GM23338 (cell line): Measurements from ENCODE around the gene CAMTA1. TPM values are rescaled to one million over a fixed set of nuclear protein-coding genes. Genes with fewer than 3 reads are reported as not detected.

Experiments used
- ATAC-seq: fragments of 200-7000 bp; cut with Tn5 transposase; 3 replicates; pipeline ENCODE4 v1.9.1; 2020
- DNase-seq: peaks from one replicate; pipeline ENCODE4 v3.0.0-alpha.2; 2015; ENCODE audit warnings: low spot score
- H2AFZ ChIP-seq: fragments of 200-600 bp; sonication (generic); 2 replicates; pipeline ENCODE4 v1.8.0; 2016; ENCODE audit warnings: antibody characterized with exemption, mild to moderate bottlenecking, moderate library complexity
- H3F3A ChIP-seq: fragments of 200-600 bp; sonication (generic); replicated peaks from 2 replicates; pipeline ENCODE4 v1.8.0; 2017; ENCODE audit warnings: antibody characterized with exemption, mixed run types, low read depth
- H3K27ac ChIP-seq: fragments of 200-600 bp; sonication (generic); 2 replicates; pipeline ENCODE4 v1.6.1; 2016; ENCODE audit warnings: low read depth
- H3K27me3 ChIP-seq: fragments of 200-600 bp; sonication (generic); 2 replicates; pipeline ENCODE4 v1.8.0; 2016; ENCODE audit warnings: mild to moderate bottlenecking, mixed run types, moderate library complexity; ENCODE audit not compliant: insufficient read depth
- H3K36me3 ChIP-seq: fragments of 200-600 bp; sonication (generic); 2 replicates; pipeline ENCODE4 v1.8.0; 2016; ENCODE audit warnings: mild to moderate bottlenecking; ENCODE audit not compliant: insufficient read depth
- H3K4me1 ChIP-seq: fragments of 200-600 bp; sonication (generic); 2 replicates; pipeline ENCODE4 v1.8.0; 2016; ENCODE audit warnings: mild to moderate bottlenecking, moderate library complexity; ENCODE audit not compliant: insufficient read depth
- H3K4me2 ChIP-seq: fragments of 200-600 bp; sonication (generic); 2 replicates; pipeline ENCODE4 v1.7.1; 2017; ENCODE audit warnings: mixed run types
- H3K4me3 ChIP-seq: fragments of 200-600 bp; sonication (generic); 2 replicates; pipeline ENCODE4 v1.6.1; 2016; ENCODE audit warnings: mixed run types
- H3K79me2 ChIP-seq: fragments of 200-600 bp; sonication (generic); replicated peaks from 2 replicates; pipeline ENCODE4 v1.8.0; 2017; ENCODE audit warnings: mild to moderate bottlenecking; ENCODE audit not compliant: insufficient read depth
- H3K9me2 ChIP-seq: fragments of 200-600 bp; sonication (generic); 2 replicates; pipeline ENCODE4 v1.8.0; 2017; ENCODE audit not compliant: insufficient read depth
- H4K20me1 ChIP-seq: fragments of 200-600 bp; sonication (generic); replicated peaks from 2 replicates; pipeline ENCODE4 v1.8.0; 2017; ENCODE audit warnings: mild to moderate bottlenecking; ENCODE audit not compliant: insufficient read depth
- H3K27ac Mint-ChIP-seq: 2 replicates; pipeline ENCODE4 v1.8.0; 2020; ENCODE audit warnings: inconsistent platforms, mild to moderate bottlenecking, moderate library complexity, mixed read lengths
- H3K27me3 Mint-ChIP-seq: 3 replicates; pipeline ENCODE4 v1.8.0; 2022; ENCODE audit warnings: low read depth, mild to moderate bottlenecking, moderate library complexity, mixed read lengths, inconsistent platforms; ENCODE audit not compliant: insufficient read depth, poor library complexity
- H3K36me3 Mint-ChIP-seq: 3 replicates; pipeline ENCODE4 v1.8.0; 2021; ENCODE audit warnings: low read depth, mild to moderate bottlenecking, inconsistent platforms, moderate library complexity, mixed read lengths
- H3K4me1 Mint-ChIP-seq: 3 replicates; pipeline ENCODE4 v1.8.0; 2020; ENCODE audit warnings: mild to moderate bottlenecking, inconsistent platforms, mixed read lengths
- H3K4me3 Mint-ChIP-seq: 3 replicates; pipeline ENCODE4 v1.8.0; 2021; ENCODE audit warnings: moderate library complexity, mild to moderate bottlenecking, inconsistent platforms, mixed read lengths
- H3K9me3 Mint-ChIP-seq: 3 replicates; pipeline ENCODE4 v1.8.0; 2020; ENCODE audit warnings: moderate library complexity, mild to moderate bottlenecking, inconsistent platforms, mixed read lengths
- POLR2AphosphoS5 ChIP-seq: IDR thresholded peaks from 2 replicates; pipeline ENCODE4 v1.6.1; 2016; ENCODE audit warnings: antibody characterized with exemption, low read depth
- polyA plus RNA-seq: library from polyadenylated mRNA; unstranded; fragments of >200 nt; fragmentation: Nextera tagmentation; extraction: Ambion mirVana; gene quantifications from 2 replicates; pipeline ENCODE4 v1.2.1, GENCODE V29; 2016
- total RNA-seq: library from RNA; depleted of rRNA; stranded (reverse); fragments of >200 nt; shearing (Covaris generic); gene quantifications from 2 replicates; pipeline ENCODE4 v1.2.3, GENCODE V29; 2014
- TF ChIP-seq, protein P1 (sequence below): IDR thresholded peaks from one replicate; pipeline ENCODE4 v1.6.1; 2018; ENCODE audit warnings: antibody characterized with exemption; ENCODE audit not compliant: unreplicated experiment
- TF ChIP-seq, protein P2 (sequence below): fragments of 250-450 bp; sonication (Bioruptor Pico); IDR thresholded peaks from 2 replicates; pipeline ENCODE4 v1.5.0; 2020; ENCODE audit warnings: mild to moderate bottlenecking, moderate library complexity
- TF ChIP-seq, protein P3 (sequence below), 2 experiments: fragments of 200-600 bp in 1 of 2; sonication (generic) in 1 of 2; conservative IDR thresholded peaks; 2 replicates each; pipeline versions ENCODE4 v1.5.1 to v1.6.1; 2016 to 2017; ENCODE audit warnings: antibody characterized with exemption in 2 of 2, low read depth in 2 of 2, mild to moderate bottlenecking in 2 of 2, moderate library complexity in 1 of 2

The CAMTA1 gene
- total and polyA plus RNA-seq, 2 experiments from 2014 or later, result 115 to 519 TPM

DNA sequence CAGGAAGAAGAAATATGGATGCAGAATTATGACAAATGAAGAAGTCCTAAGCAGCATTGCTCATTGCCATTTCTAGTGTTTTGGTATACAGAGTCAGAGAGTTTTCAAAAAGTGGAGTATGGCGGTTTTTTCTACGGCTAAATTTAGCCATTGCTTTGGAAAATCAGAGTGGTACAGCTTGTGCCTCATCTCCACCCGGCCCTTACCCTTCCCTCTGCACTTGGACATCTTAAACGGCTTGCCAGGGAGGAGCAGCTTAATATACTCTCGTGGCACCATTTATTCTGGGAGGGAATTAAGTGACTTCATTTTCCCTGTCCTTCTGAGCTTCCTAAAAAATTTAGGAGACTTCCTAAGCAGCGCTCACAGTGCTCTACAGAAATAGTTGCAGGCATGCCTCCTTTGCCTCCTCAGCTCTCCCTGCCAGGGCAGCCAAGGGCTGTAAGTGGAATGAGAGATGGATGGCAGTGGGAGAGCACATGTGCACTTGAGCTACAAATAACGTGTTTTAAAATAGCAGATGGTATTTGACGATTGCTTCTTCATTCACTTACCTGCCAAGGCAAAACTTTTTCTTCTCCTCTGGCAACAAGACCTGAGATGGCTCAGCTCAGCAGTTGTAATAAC lies 934.3 kb downstream of the CAMTA1 start (continued):
- TF ChIP-seq, protein P1, sequence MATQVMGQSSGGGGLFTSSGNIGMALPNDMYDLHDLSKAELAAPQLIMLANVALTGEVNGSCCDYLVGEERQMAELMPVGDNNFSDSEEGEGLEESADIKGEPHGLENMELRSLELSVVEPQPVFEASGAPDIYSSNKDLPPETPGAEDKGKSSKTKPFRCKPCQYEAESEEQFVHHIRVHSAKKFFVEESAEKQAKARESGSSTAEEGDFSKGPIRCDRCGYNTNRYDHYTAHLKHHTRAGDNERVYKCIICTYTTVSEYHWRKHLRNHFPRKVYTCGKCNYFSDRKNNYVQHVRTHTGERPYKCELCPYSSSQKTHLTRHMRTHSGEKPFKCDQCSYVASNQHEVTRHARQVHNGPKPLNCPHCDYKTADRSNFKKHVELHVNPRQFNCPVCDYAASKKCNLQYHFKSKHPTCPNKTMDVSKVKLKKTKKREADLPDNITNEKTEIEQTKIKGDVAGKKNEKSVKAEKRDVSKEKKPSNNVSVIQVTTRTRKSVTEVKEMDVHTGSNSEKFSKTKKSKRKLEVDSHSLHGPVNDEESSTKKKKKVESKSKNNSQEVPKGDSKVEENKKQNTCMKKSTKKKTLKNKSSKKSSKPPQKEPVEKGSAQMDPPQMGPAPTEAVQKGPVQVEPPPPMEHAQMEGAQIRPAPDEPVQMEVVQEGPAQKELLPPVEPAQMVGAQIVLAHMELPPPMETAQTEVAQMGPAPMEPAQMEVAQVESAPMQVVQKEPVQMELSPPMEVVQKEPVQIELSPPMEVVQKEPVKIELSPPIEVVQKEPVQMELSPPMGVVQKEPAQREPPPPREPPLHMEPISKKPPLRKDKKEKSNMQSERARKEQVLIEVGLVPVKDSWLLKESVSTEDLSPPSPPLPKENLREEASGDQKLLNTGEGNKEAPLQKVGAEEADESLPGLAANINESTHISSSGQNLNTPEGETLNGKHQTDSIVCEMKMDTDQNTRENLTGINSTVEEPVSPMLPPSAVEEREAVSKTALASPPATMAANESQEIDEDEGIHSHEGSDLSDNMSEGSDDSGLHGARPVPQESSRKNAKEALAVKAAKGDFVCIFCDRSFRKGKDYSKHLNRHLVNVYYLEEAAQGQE, result no peak
- TF ChIP-seq, protein P2, sequence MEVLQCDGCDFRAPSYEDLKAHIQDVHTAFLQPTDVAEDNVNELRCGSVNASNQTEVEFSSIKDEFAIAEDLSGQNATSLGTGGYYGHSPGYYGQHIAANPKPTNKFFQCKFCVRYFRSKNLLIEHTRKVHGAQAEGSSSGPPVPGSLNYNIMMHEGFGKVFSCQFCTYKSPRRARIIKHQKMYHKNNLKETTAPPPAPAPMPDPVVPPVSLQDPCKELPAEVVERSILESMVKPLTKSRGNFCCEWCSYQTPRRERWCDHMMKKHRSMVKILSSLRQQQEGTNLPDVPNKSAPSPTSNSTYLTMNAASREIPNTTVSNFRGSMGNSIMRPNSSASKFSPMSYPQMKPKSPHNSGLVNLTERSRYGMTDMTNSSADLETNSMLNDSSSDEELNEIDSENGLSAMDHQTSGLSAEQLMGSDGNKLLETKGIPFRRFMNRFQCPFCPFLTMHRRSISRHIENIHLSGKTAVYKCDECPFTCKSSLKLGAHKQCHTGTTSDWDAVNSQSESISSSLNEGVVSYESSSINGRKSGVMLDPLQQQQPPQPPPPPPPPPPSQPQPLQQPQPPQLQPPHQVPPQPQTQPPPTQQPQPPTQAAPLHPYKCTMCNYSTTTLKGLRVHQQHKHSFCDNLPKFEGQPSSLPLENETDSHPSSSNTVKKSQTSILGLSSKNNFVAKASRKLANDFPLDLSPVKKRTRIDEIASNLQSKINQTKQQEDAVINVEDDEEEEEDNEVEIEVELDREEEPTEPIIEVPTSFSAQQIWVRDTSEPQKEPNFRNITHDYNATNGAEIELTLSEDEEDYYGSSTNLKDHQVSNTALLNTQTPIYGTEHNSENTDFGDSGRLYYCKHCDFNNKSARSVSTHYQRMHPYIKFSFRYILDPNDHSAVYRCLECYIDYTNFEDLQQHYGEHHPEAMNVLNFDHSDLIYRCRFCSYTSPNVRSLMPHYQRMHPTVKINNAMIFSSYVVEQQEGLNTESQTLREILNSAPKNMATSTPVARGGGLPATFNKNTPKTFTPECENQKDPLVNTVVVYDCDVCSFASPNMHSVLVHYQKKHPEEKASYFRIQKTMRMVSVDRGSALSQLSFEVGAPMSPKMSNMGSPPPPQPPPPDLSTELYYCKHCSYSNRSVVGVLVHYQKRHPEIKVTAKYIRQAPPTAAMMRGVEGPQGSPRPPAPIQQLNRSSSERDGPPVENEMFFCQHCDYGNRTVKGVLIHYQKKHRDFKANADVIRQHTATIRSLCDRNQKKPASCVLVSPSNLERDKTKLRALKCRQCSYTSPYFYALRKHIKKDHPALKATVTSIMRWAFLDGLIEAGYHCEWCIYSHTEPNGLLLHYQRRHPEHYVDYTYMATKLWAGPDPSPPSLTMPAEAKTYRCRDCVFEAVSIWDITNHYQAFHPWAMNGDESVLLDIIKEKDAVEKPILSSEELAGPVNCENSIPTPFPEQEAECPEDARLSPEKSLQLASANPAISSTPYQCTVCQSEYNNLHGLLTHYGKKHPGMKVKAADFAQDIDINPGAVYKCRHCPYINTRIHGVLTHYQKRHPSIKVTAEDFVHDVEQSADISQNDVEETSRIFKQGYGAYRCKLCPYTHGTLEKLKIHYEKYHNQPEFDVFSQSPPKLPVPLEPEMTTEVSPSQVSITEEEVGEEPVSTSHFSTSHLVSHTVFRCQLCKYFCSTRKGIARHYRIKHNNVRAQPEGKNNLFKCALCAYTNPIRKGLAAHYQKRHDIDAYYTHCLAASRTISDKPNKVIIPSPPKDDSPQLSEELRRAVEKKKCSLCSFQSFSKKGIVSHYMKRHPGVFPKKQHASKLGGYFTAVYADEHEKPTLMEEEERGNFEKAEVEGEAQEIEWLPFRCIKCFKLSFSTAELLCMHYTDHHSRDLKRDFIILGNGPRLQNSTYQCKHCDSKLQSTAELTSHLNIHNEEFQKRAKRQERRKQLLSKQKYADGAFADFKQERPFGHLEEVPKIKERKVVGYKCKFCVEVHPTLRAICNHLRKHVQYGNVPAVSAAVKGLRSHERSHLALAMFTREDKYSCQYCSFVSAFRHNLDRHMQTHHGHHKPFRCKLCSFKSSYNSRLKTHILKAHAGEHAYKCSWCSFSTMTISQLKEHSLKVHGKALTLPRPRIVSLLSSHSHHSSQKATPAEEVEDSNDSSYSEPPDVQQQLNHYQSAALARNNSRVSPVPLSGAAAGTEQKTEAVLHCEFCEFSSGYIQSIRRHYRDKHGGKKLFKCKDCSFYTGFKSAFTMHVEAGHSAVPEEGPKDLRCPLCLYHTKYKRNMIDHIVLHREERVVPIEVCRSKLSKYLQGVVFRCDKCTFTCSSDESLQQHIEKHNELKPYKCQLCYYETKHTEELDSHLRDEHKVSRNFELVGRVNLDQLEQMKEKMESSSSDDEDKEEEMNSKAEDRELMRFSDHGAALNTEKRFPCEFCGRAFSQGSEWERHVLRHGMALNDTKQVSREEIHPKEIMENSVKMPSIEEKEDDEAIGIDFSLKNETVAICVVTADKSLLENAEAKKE (CRISPR knock-in tag), result no peak

DNA sequence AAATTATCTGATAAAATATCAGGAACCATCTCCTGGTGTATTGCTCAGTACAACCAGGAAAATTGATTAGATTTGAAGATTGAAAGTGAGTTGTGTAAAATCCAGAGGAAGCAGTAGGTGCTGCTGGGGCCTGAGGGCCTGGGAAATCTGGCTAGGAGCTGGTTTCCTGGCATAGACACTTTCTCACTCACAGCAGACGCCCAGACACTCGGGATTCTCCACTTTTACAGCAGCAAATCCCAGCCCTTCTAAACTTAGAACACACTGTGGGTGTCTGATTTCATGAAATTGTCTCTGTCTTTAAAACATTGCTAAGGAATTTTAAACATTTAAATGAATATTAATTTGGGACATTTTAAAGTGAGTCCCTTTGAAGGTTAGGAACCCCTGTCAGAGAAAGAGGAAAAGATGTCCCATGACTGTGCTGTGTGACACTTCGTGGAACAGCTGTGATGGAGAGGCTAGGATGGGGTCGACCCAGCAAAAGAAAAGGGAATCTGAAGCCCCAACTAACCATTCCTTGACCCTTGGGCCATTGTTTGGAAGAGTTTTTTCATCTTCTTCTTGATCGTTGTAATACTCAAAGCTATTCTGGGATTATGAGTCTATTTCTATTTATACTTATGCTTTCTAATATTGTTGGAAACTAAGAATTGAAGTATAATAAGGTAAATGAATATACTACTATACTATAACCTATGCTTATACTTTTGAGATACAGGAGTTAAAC lies 936.9 kb downstream of the CAMTA1 start:
- Mint-ChIP-seq H3K27ac (no peak overlapping the region), H3K9me3 (no peaks in the 10 kb centered on the region), H3K4me1 (peaks cover 6% of the 10 kb centered on the region), H3K4me3 (no peak overlapping the region), H3K27me3 (peaks cover 7% of the 10 kb centered on the region), H3K36me3 (no peaks in the 10 kb centered on the region)
- Histone ChIP-seq H3K9me2 (no peaks in the 10 kb centered on the region), H2AFZ (no peak overlapping the region), H3K4me2 (no peak overlapping the region), H3K4me3 (no peak overlapping the region), H4K20me1 (no peaks in the 10 kb centered on the region; the same call in 1 of the 2 replicates), H3K36me3 (no peaks in the 10 kb centered on the region), H3K79me2 (no peaks in the 10 kb centered on the region), H3F3A (no peaks in the 10 kb centered on the region), H3K27ac (no peak overlapping the region), H3K27me3 (no peaks in the 10 kb centered on the region), H3K4me1 (no peaks in the 10 kb centered on the region)
- no peak for ATAC-seq
- no peak for DNase-seq
- TF ChIP-seq, protein P3, sequence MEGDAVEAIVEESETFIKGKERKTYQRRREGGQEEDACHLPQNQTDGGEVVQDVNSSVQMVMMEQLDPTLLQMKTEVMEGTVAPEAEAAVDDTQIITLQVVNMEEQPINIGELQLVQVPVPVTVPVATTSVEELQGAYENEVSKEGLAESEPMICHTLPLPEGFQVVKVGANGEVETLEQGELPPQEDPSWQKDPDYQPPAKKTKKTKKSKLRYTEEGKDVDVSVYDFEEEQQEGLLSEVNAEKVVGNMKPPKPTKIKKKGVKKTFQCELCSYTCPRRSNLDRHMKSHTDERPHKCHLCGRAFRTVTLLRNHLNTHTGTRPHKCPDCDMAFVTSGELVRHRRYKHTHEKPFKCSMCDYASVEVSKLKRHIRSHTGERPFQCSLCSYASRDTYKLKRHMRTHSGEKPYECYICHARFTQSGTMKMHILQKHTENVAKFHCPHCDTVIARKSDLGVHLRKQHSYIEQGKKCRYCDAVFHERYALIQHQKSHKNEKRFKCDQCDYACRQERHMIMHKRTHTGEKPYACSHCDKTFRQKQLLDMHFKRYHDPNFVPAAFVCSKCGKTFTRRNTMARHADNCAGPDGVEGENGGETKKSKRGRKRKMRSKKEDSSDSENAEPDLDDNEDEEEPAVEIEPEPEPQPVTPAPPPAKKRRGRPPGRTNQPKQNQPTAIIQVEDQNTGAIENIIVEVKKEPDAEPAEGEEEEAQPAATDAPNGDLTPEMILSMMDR (conservative IDR thresholded peaks at IDR 0.05; ENCODE audit: low read depth in 2 of 2), result no peak
- TF ChIP-seq POLR2AphosphoS5, result no peak
- TF ChIP-seq, protein P1, result no peak
